K562 (cell line): ENCODE data around the gene KNCN. TPM values are rescaled to one million over a fixed set of nuclear protein-coding genes. Genes with fewer than 3 reads are reported as not detected.

Experiments
- ATAC-seq: fragments of 200-7000 bp; cut with Tn5 transposase; 3 replicates; pipeline ENCODE4 v1.9.1; 2020; ENCODE audit warnings: moderate library complexity
- BruUV-seq: library from RNA; stranded (reverse); fragments of 400-500 nt; replicated peaks from 2 replicates; lab custom pipeline; 2021; lab: Mats Ljungman, UMichigan
- CTCF ChIA-PET: fragments of 300-600 bp; formaldehyde crosslinking; extraction: SDS; loops from one replicate; lab custom pipeline; 2021; ENCODE audit warnings: low intra/inter-chr PET ratio; lab: Yijun Ruan, JAX
- POLR2A ChIA-PET: fragments of 300-600, 350-650 bp; sonication (Branson Sonifier 250); formaldehyde crosslinking; extraction: SDS; loops from one replicate; lab custom pipeline; 2021; ENCODE audit warnings: antibody characterized with exemption, inconsistent platforms; lab: Yijun Ruan, JAX
- DNase-seq, 4 experiments: peaks; one replicate each; pipeline versions ENCODE4 v3.0.0 to v3.0.0-alpha.2; 2011 to 2018; ENCODE audit warnings: low spot score in 3 of 4, mixed read lengths in 3 of 4; ENCODE audit errors: extremely low read depth in 1 of 4
- FAIRE-seq: peaks from 2 replicates; lab custom pipeline; 2011; peaks lifted over from hg19 to GRCh38; lab: Jason Lieb, UNC
- H2AFZ ChIP-seq: 2 replicates; pipeline ENCODE4 v1.6.0; 2011; ENCODE audit warnings: low read depth, low read length, control low read depth, inconsistent platforms
- H3K27ac ChIP-seq: fragments of 200-600 bp; 3 replicates; pipeline ENCODE4 v1.8.0; 2011; ENCODE audit warnings: low read depth, mild to moderate bottlenecking, control low read depth, inconsistent platforms, low read length, moderate library complexity, mixed read lengths; ENCODE audit errors: extremely low read depth
- H3K27me3 ChIP-seq, 2 experiments: fragments of 300-600 bp in 1 of 2; 2 replicates in 1 of 2; 3 replicates in 1 of 2; pipeline versions ENCODE4 v1.6.0 to v1.8.0; 2011; ENCODE audit warnings: inconsistent platforms in 2 of 2, low read length in 2 of 2, mild to moderate bottlenecking in 1 of 2, mixed read lengths in 1 of 2, moderate library complexity in 1 of 2; ENCODE audit not compliant: control insufficient read depth in 2 of 2, insufficient read depth in 2 of 2
- H3K36me3 ChIP-seq: fragments of 300-600 bp; 3 replicates; pipeline ENCODE4 v1.8.0; 2011; ENCODE audit warnings: mild to moderate bottlenecking, low read length, inconsistent platforms; ENCODE audit not compliant: control insufficient read depth, insufficient read depth
- H3K4me1 ChIP-seq, 2 experiments: fragments of 200-600 bp in 1 of 2; replicated peaks in 1 of 2; 2 replicates in 1 of 2; 3 replicates in 1 of 2; pipeline versions ENCODE4 v1.5.1 to v1.8.0; 2011; ENCODE audit warnings: inconsistent platforms in 2 of 2, low read length in 2 of 2, mild to moderate bottlenecking in 1 of 2, mixed read lengths in 1 of 2, moderate library complexity in 1 of 2; ENCODE audit not compliant: control insufficient read depth in 2 of 2, insufficient read depth in 2 of 2
- H3K4me2 ChIP-seq: 2 replicates; pipeline ENCODE4 v1.6.1; 2011; ENCODE audit warnings: low read length, control low read depth, inconsistent platforms, mixed read lengths; ENCODE audit not compliant: insufficient read depth
- H3K4me3 ChIP-seq: fragments of 200-600 bp; sonication (generic), shearing (Covaris generic); 2 replicates; pipeline ENCODE4 v1.5.1; 2016; ENCODE audit warnings: control low read depth, inconsistent platforms
- H3K79me2 ChIP-seq: fragments of 200-600 bp; 3 replicates; pipeline ENCODE4 v1.8.0; 2011; ENCODE audit warnings: low read length, inconsistent platforms; ENCODE audit not compliant: control insufficient read depth, insufficient read depth
- H3K9ac ChIP-seq, 2 experiments: 2 replicates each; pipeline versions ENCODE4 v1.6.0 to v1.6.1; 2011; ENCODE audit warnings: low read depth in 2 of 2, low read length in 2 of 2, control low read depth in 1 of 2, inconsistent platforms in 1 of 2, mild to moderate bottlenecking in 1 of 2, mixed read lengths in 1 of 2; ENCODE audit not compliant: insufficient read depth in 1 of 2
- H3K9me1 ChIP-seq: one replicate; pipeline ENCODE4 v1.6.0; 2011; ENCODE audit warnings: inconsistent platforms, mild to moderate bottlenecking, low read length, moderate library complexity; ENCODE audit not compliant: control insufficient read depth, insufficient read depth
- H3K9me3 ChIP-seq: replicated peaks from 2 replicates; pipeline ENCODE4 v1.5.1; 2011; ENCODE audit warnings: low read depth, low read length, inconsistent platforms; ENCODE audit not compliant: control insufficient read depth, insufficient read depth
- H4K20me1 ChIP-seq: replicated peaks from 2 replicates; pipeline ENCODE4 v1.6.1; 2011; ENCODE audit warnings: low read length, inconsistent platforms, mixed read lengths; ENCODE audit not compliant: control insufficient read depth, insufficient read depth
- ARID2 ChIP-seq: fragments of 450-650 bp; IDR thresholded peaks from 2 replicates; pipeline ENCODE4 v1.6.1; 2017; ENCODE audit warnings: antibody characterized with exemption, mild to moderate bottlenecking
- ATF1 ChIP-seq, 2 experiments: fragments of 450-650 bp in 1 of 2; IDR thresholded peaks; 2 replicates each; pipeline ENCODE4 v1.6.1; 2016; ENCODE audit warnings: missing compliant biosample characterization in 1 of 2, missing genetic modification characterization in 1 of 2
- HNRNPUL1 ChIP-seq: fragments of 200-400 bp; formaldehyde crosslinking; IDR thresholded peaks from 2 replicates; pipeline ENCODE4 v1.6.1; 2017; ENCODE audit warnings: low read length
- IFI16 ChIP-seq: fragments of 250-450 bp; sonication (Bioruptor Pico); IDR thresholded peaks from 2 replicates; pipeline ENCODE4 v2.1.2; 2022; ENCODE audit warnings: mild to moderate bottlenecking, inconsistent platforms
- KLF16 ChIP-seq: IDR thresholded peaks from 2 replicates; pipeline ENCODE4 v1.6.1; 2016; ENCODE audit warnings: antibody characterized with exemption
- MYC ChIP-seq, 2 experiments: fragments of 250-450 bp in 1 of 2; sonication (Bioruptor Pico) in 1 of 2; IDR thresholded peaks; 2 replicates each; pipeline versions ENCODE4 v1.5.1 to v1.6.1; 2012 to 2021; ENCODE audit warnings: low read depth in 2 of 2, borderline replicate concordance in 1 of 2, improper control_type of control experiment in 1 of 2, low read length in 1 of 2, mild to moderate bottlenecking in 1 of 2, moderate library complexity in 1 of 2
- NR2C2 ChIP-seq, 2 experiments: fragments of 200-800 bp in 1 of 2; sonication (Bioruptor generic) in 1 of 2; sonication (generic) in 1 of 2; formaldehyde crosslinking in 1 of 2; IDR thresholded peaks; 2 replicates each; pipeline versions ENCODE4 v1.6.1 to v1.8.0; 2016 to 2022; ENCODE audit warnings: mild to moderate bottlenecking in 1 of 2, missing compliant biosample characterization in 1 of 2, missing genetic modification characterization in 1 of 2, missing genetic modification reagents in 1 of 2
- PYGO2 ChIP-seq: fragments of 450-650 bp; IDR thresholded peaks from 2 replicates; pipeline ENCODE4 v1.6.1; 2016; ENCODE audit warnings: mild to moderate bottlenecking, missing genetic modification characterization, moderate library complexity, missing compliant biosample characterization
- RBM15 ChIP-seq: fragments of 200-400 bp; formaldehyde crosslinking; IDR thresholded peaks from 2 replicates; pipeline ENCODE4 v1.6.1; 2018; ENCODE audit warnings: mild to moderate bottlenecking, low read length, moderate library complexity; ENCODE audit not compliant: insufficient read depth
- SRF ChIP-seq, 2 experiments: fragments of 250-450, 450-650 bp in 1 of 2; sonication (Bioruptor Pico) in 1 of 2; sonication (generic) in 1 of 2; formaldehyde crosslinking; IDR thresholded peaks; 2 replicates each; pipeline versions ENCODE4 v1.5.0 to v1.5.1; 2020 to 2022; ENCODE audit warnings: mild to moderate bottlenecking in 1 of 2, missing genetic modification reagents in 1 of 2
- ZKSCAN1 ChIP-seq: fragments of 150-350 bp; IDR thresholded peaks from 2 replicates; pipeline ENCODE4 v1.6.1; 2016; ENCODE audit warnings: low read depth, low read length
- ZNF23 ChIP-seq: fragments of 250-450 bp; sonication (Bioruptor Pico); IDR thresholded peaks from 2 replicates; pipeline ENCODE4 v1.4.0; 2020; ENCODE audit warnings: mild to moderate bottlenecking
- ZNF354B ChIP-seq: fragments of 250-450 bp; sonication (Bioruptor Pico); IDR thresholded peaks from 2 replicates; pipeline ENCODE4 v1.4.0; 2020
- ZNF395 ChIP-seq: fragments of 200-800 bp; sonication (Bioruptor generic); IDR thresholded peaks from 2 replicates; pipeline ENCODE4 v1.6.1; 2017; ENCODE audit warnings: missing genetic modification characterization, missing compliant biosample characterization
- ZNF780A ChIP-seq: fragments of 250-450 bp; sonication (Bioruptor Pico); IDR thresholded peaks from 2 replicates; pipeline ENCODE4 v1.5.0; 2021; ENCODE audit warnings: mild to moderate bottlenecking
- WGBS: fragments of 100-300 bp; shearing (Covaris generic); methylation state at CpG from one replicate; pipeline ENCODE4 v1.1.6; 2016; ENCODE audit warnings: low coverage, mixed read lengths; ENCODE audit not compliant: insufficient coverage; ENCODE audit errors: missing lambda C conversion rate; 5-methylcytosine and 5-hydroxymethylcytosine counted together
- in situ Hi-C: fragments of 300-500 bp; cut with MboI; formaldehyde crosslinking; loops from 4 replicates; pipeline ENCODE4 v1.15.0; 2018; ENCODE audit warnings: inconsistent platforms, mixed read lengths
- intact Hi-C: fragments of 100-400 bp; cut with micrococcal nuclease; formaldehyde crosslinking; loops from 2 replicates; pipeline ENCODE4 v1.14.2; 2022
- polyA plus RNA-seq, 8 experiments: library from polyadenylated mRNA; depleted of rRNA in 4 of 8; stranded (reverse) in 5 of 8; unstranded in 3 of 8; fragments of >200 nt; fragmentation: Nextera tagmentation in 2 of 8; fragmentation: Illumina TruSeq in 1 of 8; extraction: Ambion mirVana in 2 of 8; extraction: Trizol in 1 of 8; gene quantifications; 2 replicates each; pipeline versions ENCODE4 v1.2.1 to v1.2.3, GENCODE V29; 2011 to 2014; ENCODE audit warnings: inconsistent platforms in 1 of 8, missing spikeins in 1 of 8
- total RNA-seq, 7 experiments: library from RNA; depleted of rRNA in 6 of 7; stranded (reverse); fragments of >200 nt in 6 of 7; fragmentation: Illumina TruSeq in 2 of 7; extraction: Trizol in 2 of 7; gene quantifications; 2 replicates each; pipeline versions ENCODE4 v1.2.1 to v1.2.3, GENCODE V29; 2011 to 2021; ENCODE audit warnings: low replicate concordance in 1 of 7
- TF ChIP-seq, protein P1 (sequence below): fragments of 250-450 bp; sonication (Bioruptor Pico); IDR thresholded peaks from 2 replicates; pipeline ENCODE4 v1.4.0; 2020; ENCODE audit warnings: mild to moderate bottlenecking, moderate library complexity, borderline replicate concordance

The KNCN gene
- total and polyA plus RNA-seq, 9 of the 15 experiments (the other 6 are each of a cell fraction or from before 2014, with no cell fraction given): not detected

- no peaks in the 10 kb centered on the region for H4K20me1 ChIP-seq
- no peak overlapping the region for H3K4me3 ChIP-seq
- H3K27ac ChIP-seq: no peak overlapping the region
- no peaks in the 10 kb centered on the region for H3K79me2 ChIP-seq
- in situ Hi-C loops: no loop called here
- no peaks in the 10 kb centered on the region for H3K27me3 ChIP-seq
- H3K9me1 ChIP-seq: no peaks in the 10 kb centered on the region
- ATAC-seq (no peak), FAIRE-seq (no peak), DNase-seq (no peak)
- WGBS: 53% methylated on average over 32 of the region's 71 CpGs
- intact Hi-C loops: no loop called here
- no peaks in the 10 kb centered on the region for H3K9me3 ChIP-seq
- H3K4me1 ChIP-seq: peaks cover 3 to 14% of the 10 kb centered on the region in 2 experiments; a peak in 3 of 5 replicates
- no TSS peak for BruUV-seq
- no peaks in the 10 kb centered on the region for H3K36me3 ChIP-seq
- H2AFZ ChIP-seq: no peak overlapping the region
- H3K9ac ChIP-seq: no peak overlapping the region
- ChIA-PET CTCF (interaction anchor here (0.6 to 1.5 kb wide), 5 partner anchors 15 to 192 kb away, joined by 3 to 10 read pairs (median 3); no protein-coding TSS in a partner anchor), POLR2A (interaction anchor here (0.6 to 1.7 kb wide), 8 partner anchors 11 to 136 kb away, joined by 3 to 5 read pairs (median 3); partner anchors contain the start of gene MKNK1)
- no peak overlapping the region for H3K4me2 ChIP-seq
- no peak for TF ChIP-seq KLF16
- TF ChIP-seq, protein P1, sequence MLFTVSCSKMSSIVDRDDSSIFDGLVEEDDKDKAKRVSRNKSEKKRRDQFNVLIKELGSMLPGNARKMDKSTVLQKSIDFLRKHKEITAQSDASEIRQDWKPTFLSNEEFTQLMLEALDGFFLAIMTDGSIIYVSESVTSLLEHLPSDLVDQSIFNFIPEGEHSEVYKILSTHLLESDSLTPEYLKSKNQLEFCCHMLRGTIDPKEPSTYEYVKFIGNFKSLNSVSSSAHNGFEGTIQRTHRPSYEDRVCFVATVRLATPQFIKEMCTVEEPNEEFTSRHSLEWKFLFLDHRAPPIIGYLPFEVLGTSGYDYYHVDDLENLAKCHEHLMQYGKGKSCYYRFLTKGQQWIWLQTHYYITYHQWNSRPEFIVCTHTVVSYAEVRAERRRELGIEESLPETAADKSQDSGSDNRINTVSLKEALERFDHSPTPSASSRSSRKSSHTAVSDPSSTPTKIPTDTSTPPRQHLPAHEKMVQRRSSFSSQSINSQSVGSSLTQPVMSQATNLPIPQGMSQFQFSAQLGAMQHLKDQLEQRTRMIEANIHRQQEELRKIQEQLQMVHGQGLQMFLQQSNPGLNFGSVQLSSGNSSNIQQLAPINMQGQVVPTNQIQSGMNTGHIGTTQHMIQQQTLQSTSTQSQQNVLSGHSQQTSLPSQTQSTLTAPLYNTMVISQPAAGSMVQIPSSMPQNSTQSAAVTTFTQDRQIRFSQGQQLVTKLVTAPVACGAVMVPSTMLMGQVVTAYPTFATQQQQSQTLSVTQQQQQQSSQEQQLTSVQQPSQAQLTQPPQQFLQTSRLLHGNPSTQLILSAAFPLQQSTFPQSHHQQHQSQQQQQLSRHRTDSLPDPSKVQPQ (CRISPR knock-in tag): no peak
- TF ChIP-seq NR2C2 (CRISPR knock-in tag; IDR thresholded peaks at IDR 0.05): peak; percentile 85
- peak; percentile 36; the same call in 1 of the 2 replicates for TF ChIP-seq NR2C2 (tag; IDR thresholded peaks at IDR 0.05)
- no peak for TF ChIP-seq ZNF780A
- TF ChIP-seq ZNF354B: no peak
- no peak for TF ChIP-seq ZKSCAN1
- TF ChIP-seq ZNF23: no peak
- no peak for TF ChIP-seq PYGO2
- no peak for TF ChIP-seq SRF (CRISPR knock-in tag; IDR thresholded peaks at IDR 0.05)
- no peak for TF ChIP-seq ZNF395 (CRISPR knock-in tag)
- TF ChIP-seq HNRNPUL1: no peak
- no peak for TF ChIP-seq RBM15
- TF ChIP-seq IFI16: no peak
- TF ChIP-seq MYC (IDR thresholded peaks at IDR 0.05; ENCODE audit: low read depth, low read length): no peak
- TF ChIP-seq MYC (CRISPR knock-in tag; IDR thresholded peaks at IDR 0.05; ENCODE audit: borderline replicate concordance, low read depth): no peak
- no peak for TF ChIP-seq ARID2
- no peak for TF ChIP-seq ATF1 (CRISPR knock-in tag; IDR thresholded peaks at IDR 0.05)
- no peak for TF ChIP-seq ATF1 (tag; IDR thresholded peaks at IDR 0.05)
Observed at GRCh38 chr1:46533179-46533864, 18.1 kb downstream of the KNCN start.
